ENCODE measurements around the gene SLC19A1.

- TF ChIP-seq CTCF (IDR thresholded peaks at IDR 0.05), result no peak
- TF ChIP-seq POLR2A (IDR thresholded peaks at IDR 0.05), result no peak
Observed at GRCh38 chr21:45572783-45573451, 30.7 kb upstream of the SLC19A1 start.
